Measurements from ENCODE around the gene SF3B6.

GRCh38 chr2:24121066-24121465 lies 44.9 kb upstream of the SF3B6 start:
- TF ChIP-seq CTCF (IDR thresholded peaks at IDR 0.05) (no peak), POLR2A (IDR thresholded peaks at IDR 0.05) (no peak)
